D721Med (cell line): ENCODE data around the gene SEC16B.

Experiments used
- DNase-seq: peaks from one replicate; pipeline ENCODE4 v3.0.0; 2011; ENCODE audit warnings: low spot score; ENCODE audit not compliant: insufficient read length
- FAIRE-seq: peaks from 2 replicates; lab custom pipeline; 2011; peaks lifted over from hg19 to GRCh38; lab: Jason Lieb, UNC
- TF ChIP-seq, protein P1 (sequence below): IDR thresholded peaks from 2 replicates; pipeline ENCODE4 v1.5.1; 2012; ENCODE audit warnings: mild to moderate bottlenecking, control low read depth; ENCODE audit not compliant: insufficient read depth; ENCODE audit errors: missing control alignments

The SEC16B gene

DNA sequence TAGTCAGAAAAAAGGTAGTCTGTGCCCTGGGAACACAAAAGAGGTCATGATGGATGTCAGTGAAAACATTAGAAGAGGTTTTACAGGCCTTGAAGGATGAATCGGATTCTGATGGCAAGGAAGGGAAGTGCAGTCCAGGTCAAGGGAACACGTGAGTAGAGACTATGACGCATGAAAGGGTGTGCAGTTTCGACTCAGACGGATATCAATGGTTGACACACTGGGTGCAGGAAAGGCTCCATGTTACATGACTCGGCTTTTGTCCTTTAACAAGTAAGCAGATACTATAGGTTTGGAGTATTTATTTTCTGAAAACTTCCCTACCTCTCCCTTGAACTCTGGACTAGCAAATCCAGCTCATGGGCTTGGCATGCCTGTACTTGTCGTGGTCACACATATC, 55.3 kb downstream of the SEC16B start:
- DNase-seq (no peak), FAIRE-seq (peak; percentile 44)
- TF ChIP-seq, protein P1, sequence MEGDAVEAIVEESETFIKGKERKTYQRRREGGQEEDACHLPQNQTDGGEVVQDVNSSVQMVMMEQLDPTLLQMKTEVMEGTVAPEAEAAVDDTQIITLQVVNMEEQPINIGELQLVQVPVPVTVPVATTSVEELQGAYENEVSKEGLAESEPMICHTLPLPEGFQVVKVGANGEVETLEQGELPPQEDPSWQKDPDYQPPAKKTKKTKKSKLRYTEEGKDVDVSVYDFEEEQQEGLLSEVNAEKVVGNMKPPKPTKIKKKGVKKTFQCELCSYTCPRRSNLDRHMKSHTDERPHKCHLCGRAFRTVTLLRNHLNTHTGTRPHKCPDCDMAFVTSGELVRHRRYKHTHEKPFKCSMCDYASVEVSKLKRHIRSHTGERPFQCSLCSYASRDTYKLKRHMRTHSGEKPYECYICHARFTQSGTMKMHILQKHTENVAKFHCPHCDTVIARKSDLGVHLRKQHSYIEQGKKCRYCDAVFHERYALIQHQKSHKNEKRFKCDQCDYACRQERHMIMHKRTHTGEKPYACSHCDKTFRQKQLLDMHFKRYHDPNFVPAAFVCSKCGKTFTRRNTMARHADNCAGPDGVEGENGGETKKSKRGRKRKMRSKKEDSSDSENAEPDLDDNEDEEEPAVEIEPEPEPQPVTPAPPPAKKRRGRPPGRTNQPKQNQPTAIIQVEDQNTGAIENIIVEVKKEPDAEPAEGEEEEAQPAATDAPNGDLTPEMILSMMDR: no peak

DNA sequence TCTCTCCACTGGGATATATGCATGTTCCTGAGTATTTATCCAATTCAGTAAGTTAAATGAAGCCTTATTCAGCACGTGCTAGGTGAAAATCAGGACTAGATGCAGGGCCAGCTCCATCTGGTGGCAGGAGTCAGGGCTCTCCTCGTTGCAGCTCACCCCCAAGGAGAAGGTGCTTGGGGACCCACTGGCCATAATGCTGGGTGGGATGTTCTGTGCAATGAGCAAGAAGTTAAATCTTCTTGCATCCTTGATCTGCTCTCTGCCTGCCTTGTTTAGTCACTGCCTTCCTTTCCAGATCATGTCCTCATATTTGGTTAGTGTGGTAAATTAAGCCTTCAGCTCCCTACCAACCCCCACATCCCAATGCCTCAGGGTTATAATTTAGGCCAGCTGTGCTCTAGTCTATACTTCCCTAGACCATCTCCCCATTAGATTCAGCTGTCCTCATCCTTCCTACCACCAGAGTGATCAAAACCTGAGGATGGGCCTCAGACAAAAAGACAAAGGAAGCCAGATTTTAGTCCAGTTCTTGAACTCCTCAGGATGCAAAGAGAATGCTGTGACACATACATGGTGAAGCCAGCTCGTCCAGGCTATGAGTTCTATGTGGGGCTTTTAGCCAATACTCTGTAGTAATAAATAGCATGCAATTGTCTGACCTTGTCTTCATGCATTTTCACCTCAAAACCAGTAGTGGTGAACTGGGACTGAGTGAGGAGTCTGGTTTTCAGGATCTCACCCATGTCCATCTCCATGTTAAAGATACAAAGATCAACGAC, 55.9 kb downstream of the SEC16B start:
- TF ChIP-seq, protein P1: peak; percentile 21
- FAIRE-seq (peak; percentile 21), DNase-seq (no peak)

DNA sequence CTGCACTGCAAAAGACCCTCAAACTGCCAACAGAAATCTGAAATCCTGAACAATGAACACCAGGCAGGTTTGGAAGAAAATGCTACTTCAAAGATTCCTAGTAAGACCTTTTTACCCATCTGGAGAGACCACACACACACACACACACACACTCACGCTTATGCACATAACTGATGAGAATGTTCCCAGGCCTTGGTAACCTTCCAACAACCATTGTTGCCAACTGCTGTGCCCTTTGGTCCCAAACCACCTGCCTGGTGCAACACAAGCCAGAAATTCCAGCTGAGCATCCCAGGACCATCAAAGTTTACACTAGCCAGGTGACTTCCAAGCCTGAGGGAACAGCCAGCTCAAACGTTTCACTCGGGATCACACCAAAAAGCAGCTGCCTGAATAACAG, 56.9 kb downstream of the SEC16B start:
- DNase-seq (no peak), FAIRE-seq (no peak)
- TF ChIP-seq, protein P1: no peak

DNA sequence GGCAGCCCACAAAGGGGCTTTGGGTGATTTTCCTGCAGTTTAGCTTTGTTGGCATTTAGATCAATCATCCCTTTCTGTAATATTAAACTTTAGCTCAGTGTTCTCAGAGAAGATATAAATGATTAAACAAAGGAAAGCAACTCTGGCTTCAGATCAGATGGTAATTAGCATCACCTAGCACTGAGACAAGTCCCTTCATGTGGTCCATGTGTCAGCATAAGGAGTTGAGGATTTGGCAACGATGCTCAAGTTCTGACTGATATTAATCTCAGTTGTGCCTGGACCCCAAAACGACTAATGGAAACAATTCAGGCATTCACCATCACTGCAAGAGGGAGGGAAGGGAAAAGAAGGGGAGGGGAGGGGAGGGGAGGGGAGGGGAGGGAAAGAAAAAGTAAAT, 60.4 kb downstream of the SEC16B start:
- TF ChIP-seq, protein P1: no peak
- FAIRE-seq: no peak
- no peak for DNase-seq

DNA sequence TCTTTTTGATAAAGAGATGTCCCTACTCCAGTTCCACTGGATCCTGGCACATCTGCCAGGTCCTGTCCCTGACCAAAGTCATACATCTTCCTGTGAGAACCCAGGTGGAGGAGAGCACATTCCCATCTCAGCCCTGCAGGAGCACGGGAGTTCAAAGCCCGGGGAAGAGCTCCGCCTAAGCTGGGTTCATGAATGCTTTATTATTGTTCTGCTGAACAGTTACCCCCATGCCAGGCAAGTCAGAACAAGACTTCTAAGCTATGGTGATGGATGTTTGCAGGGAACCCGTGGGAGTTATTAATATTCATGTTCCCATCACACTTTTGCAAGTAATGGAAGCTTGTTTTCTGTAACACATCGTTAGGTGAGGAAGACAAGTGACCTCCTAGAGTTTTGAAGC, 62.9 kb downstream of the SEC16B start:
- DNase-seq (no peak), FAIRE-seq (no peak)

DNA sequence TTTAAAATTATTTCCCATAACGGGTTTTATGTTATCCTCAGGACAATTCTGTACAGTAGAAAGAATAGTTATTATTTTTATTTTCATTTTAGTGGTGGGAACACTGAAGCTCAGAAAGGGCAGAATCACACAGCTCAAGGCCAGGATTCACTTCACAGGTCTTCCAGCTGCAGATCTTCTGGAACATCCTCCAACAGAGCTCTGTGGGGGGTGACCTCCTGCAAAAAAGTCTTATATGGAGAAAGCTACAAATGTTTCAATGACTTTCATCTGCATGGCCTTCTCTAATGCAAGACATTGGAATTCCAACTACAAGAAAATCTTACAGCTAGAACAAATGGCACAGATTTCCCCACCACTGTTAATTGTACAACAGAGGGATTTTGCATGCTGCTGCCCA, 64.2 kb downstream of the SEC16B start:
- TF ChIP-seq, protein P1: no peak
- no peak for DNase-seq
- no peak for FAIRE-seq

More for the DNA sequence above, 62.9 kb downstream of the SEC16B start:
- TF ChIP-seq, protein P1: no peak

DNA sequence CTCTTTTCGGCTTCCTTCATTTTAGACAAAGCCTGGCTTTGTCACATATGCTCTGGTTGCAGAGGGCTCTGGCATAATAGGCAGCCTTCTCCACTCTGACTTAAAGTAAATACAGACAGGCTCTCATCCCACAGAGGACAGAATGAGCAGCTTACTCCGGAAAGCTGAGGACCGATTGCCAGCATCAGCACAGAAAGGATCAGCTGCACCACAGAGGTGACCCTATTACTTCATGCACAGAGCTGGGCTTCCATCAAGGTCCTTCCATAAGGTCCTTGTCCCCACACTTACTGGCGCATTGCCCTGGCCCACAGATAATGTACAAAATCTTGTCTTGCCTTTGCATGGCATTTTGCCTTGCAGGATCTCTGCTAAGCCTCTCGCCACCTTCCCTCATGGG, 67.6 kb downstream of the SEC16B start:
- no peak for DNase-seq
- no peak for FAIRE-seq
- TF ChIP-seq, protein P1: no peak
